Common myeloid progenitor, CD34-positive (primary cell): ENCODE measurements around the gene ATOSA.

Source experiments
- CTCF ChIA-PET: fragments of 350-600 bp; sonication (Branson Sonifier 250); formaldehyde crosslinking; loops from one replicate; lab custom pipeline; 2021; ENCODE audit warnings: antibody characterized with exemption; lab: Charles Lee
- POLR2A ChIA-PET: fragments of 350-600 bp; sonication (Branson Sonifier 250); formaldehyde crosslinking; loops from one replicate; lab custom pipeline; 2021; ENCODE audit warnings: antibody characterized with exemption; lab: Charles Lee
- DNase-seq, 3 donors: peaks; one replicate each; pipeline versions ENCODE4 v3.0.0 to v3.0.0-alpha.2; 2013
- H3K27ac ChIP-seq, 2 experiments: 1 replicate in 1 of 2; 2 replicates in 1 of 2; pipeline ENCODE4 v1.7.0; 2013; ENCODE audit warnings: inconsistent platforms in 2 of 2, low read length in 2 of 2, mild to moderate bottlenecking in 2 of 2, low read depth in 1 of 2, moderate library complexity in 1 of 2; ENCODE audit not compliant: severe bottlenecking in 2 of 2, insufficient read depth in 1 of 2, poor library complexity in 1 of 2
- H3K27me3 ChIP-seq, 5 experiments: replicated peaks in 2 of 5; 1 replicate in 3 of 5; 2 replicates in 2 of 5; pipeline versions ENCODE4 v1.6.1 to v1.7.0; 2013; ENCODE audit warnings: low read length in 4 of 5, mild to moderate bottlenecking in 2 of 5, moderate library complexity in 2 of 5, inconsistent platforms in 1 of 5; ENCODE audit not compliant: insufficient read depth in 5 of 5, control insufficient read depth in 4 of 5
- H3K36me3 ChIP-seq, 4 experiments: 1 replicate in 2 of 4; 2 replicates in 2 of 4; pipeline versions ENCODE4 v1.6.1 to v1.7.0; 2013; ENCODE audit warnings: low read length in 3 of 4, control low read depth in 1 of 4, mild to moderate bottlenecking in 1 of 4; ENCODE audit not compliant: control insufficient read depth in 4 of 4, insufficient read depth in 4 of 4
- H3K4me1 ChIP-seq, 4 experiments: 1 replicate in 3 of 4; 2 replicates in 1 of 4; pipeline versions ENCODE4 v1.6.1 to v1.7.1; 2013; ENCODE audit warnings: low read length in 3 of 4, mild to moderate bottlenecking in 3 of 4, control low read depth in 1 of 4, inconsistent platforms in 1 of 4, moderate library complexity in 1 of 4; ENCODE audit not compliant: control insufficient read depth in 4 of 4, insufficient read depth in 4 of 4; ENCODE audit errors: control extremely low read depth in 1 of 4
- H3K4me3 ChIP-seq, 7 experiments: 1 replicate in 4 of 7; 2 replicates in 3 of 7; pipeline versions ENCODE4 v1.5.1 to v1.7.0; 2013; ENCODE audit warnings: mild to moderate bottlenecking in 7 of 7, low read length in 6 of 7, moderate library complexity in 6 of 7, inconsistent platforms in 2 of 7, low read depth in 2 of 7, control low read depth in 1 of 7; ENCODE audit not compliant: insufficient read depth in 4 of 7, control insufficient read depth in 1 of 7; ENCODE audit errors: extremely low read depth in 1 of 7
- H3K9me3 ChIP-seq, 5 experiments: 1 replicate in 4 of 5; 2 replicates in 1 of 5; pipeline versions ENCODE4 v1.6.1 to v1.7.1; 2013; ENCODE audit warnings: low read length in 4 of 5, mild to moderate bottlenecking in 2 of 5, inconsistent platforms in 1 of 5, low read depth in 1 of 5, moderate library complexity in 1 of 5; ENCODE audit not compliant: control insufficient read depth in 4 of 5, insufficient read depth in 2 of 5; ENCODE audit errors: control extremely low read depth in 1 of 5
- WGBS: methylation state at CpG from one replicate; pipeline ENCODE4 v1.1.5; 2013; ENCODE audit not compliant: insufficient coverage; 5-methylcytosine and 5-hydroxymethylcytosine counted together

The ATOSA gene

DNA sequence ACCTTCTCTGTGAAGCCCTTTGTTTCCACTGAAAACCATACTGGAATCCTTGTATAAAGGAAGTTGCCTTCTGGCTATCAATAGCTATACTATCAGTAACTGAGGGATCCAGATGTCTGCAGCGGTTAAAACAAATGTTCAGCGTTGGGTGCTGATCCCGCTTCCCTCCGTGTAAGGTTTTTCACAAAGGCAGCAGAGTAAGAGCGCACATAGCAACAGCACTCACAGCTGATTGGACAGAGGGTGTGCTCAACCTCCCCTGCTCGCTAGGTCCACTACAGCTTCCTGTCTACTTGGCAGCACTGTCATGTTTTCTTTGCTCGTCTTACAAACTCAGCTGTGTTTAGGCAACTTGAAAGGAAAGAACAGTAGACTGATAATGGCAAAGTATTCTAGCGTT, 27.3 kb downstream of the ATOSA start:
- Histone ChIP-seq H3K4me1 (peaks cover 0 to 5% (median 3%) of the 10 kb centered on the region in 4 experiments), H3K27me3 (no peaks in the 10 kb centered on the region), H3K9me3 (no peaks in the 10 kb centered on the region), H3K27ac (peak overlapping the region in 1 of 2 experiments; percentile 70), H3K4me3 (peak overlapping the region in 4 of 7 experiments; percentile 7 to 63 (median 24)), H3K36me3 (peaks cover 0 to 39% (median 13%) of the 10 kb centered on the region in 4 experiments)
- DNase-seq, result peak; percentile 28 to 80 (median 76)
- CTCF ChIA-PET, result interaction anchor here (0.7 to 1.4 kb wide), 2 partner anchors 46 to 1405 kb away, joined by 3 read pairs; no protein-coding TSS in a partner anchor
- POLR2A ChIA-PET, result interaction anchor here (1.0 kb wide), 1 partner anchor 14 kb away, joined by 3 read pairs; no protein-coding TSS in a partner anchor
- WGBS, result 60% methylated on average over 4 of the region's 8 CpGs

DNA sequence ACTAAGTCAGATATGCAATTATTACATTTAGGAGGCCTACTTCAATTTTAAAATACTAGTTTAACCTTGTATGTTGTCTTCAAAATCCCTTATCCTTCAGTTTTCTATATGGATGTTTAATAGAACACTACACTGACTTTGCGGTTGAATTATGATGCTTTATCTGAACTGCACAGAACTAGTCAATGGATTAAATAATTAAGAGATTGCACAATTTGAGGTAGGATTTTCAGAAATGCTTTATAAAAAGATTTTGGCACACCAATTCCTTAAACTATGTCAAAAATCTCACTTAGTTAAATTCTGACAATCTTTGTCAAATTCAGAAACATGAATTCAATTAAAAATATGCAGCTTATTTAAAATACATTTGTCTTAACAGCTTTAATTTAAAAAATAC, 28.1 kb downstream of the ATOSA start:
- peaks cover 0 to 40% (median 13%) of the 10 kb centered on the region in 4 experiments for H3K36me3 ChIP-seq
- DNase-seq, result no peak
- ChIA-PET POLR2A (interaction anchor here (1.0 kb wide), 1 partner anchor 13 kb away, joined by 3 read pairs; no protein-coding TSS in a partner anchor), CTCF (interaction anchor here (1.0 to 1.4 kb wide), 2 partner anchors 12 to 47 kb away, joined by 3 read pairs; no protein-coding TSS in a partner anchor)
- H3K4me3 ChIP-seq, result peak overlapping the region in 1 of 7 experiments; percentile 63
- WGBS, result no CpG with 5 or more reads among the region's 1 CpG
- no peaks in the 10 kb centered on the region for H3K27me3 ChIP-seq
- H3K27ac ChIP-seq, result peak overlapping the region in 1 of 2 experiments; percentile 70
- no peaks in the 10 kb centered on the region for H3K9me3 ChIP-seq
- peaks cover 0 to 5% (median 3%) of the 10 kb centered on the region in 4 experiments for H3K4me1 ChIP-seq

- POLR2A ChIA-PET, result interaction anchor here (1.0 kb wide), 1 partner anchor 13 kb away, joined by 3 read pairs; no protein-coding TSS in a partner anchor
- Histone ChIP-seq H3K4me3 (no peak overlapping the region), H3K36me3 (peaks cover 3 to 34% (median 9%) of the 10 kb centered on the region in 4 experiments), H3K27me3 (no peaks in the 10 kb centered on the region), H3K9me3 (no peaks in the 10 kb centered on the region), H3K4me1 (peaks cover 0 to 5% (median 3%) of the 10 kb centered on the region in 4 experiments), H3K27ac (no peak overlapping the region)
- DNase-seq, result no peak
- CTCF ChIA-PET, result no interaction called here
These were observed 29.5 kb downstream of the ATOSA start for GRCh38 chr15:52649686-52650085.

GRCh38 chr15:52645916-52646315, 33.3 kb downstream of the ATOSA start:
- no peak for DNase-seq
- Histone ChIP-seq H3K27me3 (no peaks in the 10 kb centered on the region), H3K27ac (no peak overlapping the region), H3K9me3 (no peaks in the 10 kb centered on the region), H3K4me1 (peaks cover 0 to 1% (median 0%) of the 10 kb centered on the region in 4 experiments), H3K4me3 (no peak overlapping the region), H3K36me3 (peaks cover 0 to 21% (median 6%) of the 10 kb centered on the region in 4 experiments)
- ChIA-PET POLR2A (no interaction called here), CTCF (no interaction called here)
- WGBS, result 80% methylated on average over 1 of the region's 2 CpGs

DNA sequence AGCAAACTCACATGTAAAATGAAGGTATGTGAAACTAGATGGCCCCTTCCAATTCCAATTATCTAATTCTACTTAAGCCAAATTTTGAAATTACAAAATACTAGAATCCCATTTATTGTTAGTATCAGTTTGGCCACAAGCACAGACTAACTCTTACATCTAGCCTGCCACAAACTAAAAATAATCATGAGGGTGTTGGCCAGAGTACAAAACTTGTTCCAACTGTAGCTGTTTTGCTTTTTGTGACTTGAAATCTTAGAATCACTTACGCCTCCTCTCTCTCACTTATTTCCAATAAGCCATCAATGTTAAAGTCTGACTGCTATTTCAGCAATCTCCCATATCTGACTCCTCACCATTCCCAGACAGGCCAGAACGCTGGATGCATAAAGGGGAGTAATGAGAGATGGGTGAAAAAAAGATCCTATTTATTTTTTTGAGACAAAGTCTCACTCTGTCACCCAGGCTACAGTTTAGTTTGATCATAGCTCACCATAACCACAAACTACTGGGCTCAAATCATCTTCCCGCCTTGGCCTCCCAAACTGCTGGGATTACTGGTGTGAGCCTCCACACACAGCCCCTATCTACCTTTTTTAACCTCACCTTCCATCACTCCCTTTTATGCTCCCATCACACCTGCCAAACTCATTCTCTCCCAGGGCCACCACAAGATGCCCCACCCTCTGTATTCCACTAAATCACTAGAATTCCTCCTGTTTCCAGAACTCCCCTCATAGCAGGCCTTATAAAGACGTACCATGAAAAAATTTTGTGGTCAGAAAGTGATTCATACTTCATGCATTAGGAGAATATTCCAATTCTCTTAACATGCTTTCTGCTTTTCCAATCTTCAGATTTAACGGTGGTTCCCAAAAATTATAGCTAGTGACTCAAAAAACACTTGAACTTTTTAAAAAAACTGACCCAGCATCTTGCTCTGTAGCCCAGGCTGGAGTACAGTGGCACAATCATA, 36.5 kb downstream of the ATOSA start:
- H3K4me3 ChIP-seq, result no peak overlapping the region
- POLR2A ChIA-PET, result interaction anchor here (1.0 kb wide), 1 partner anchor 46 kb away, joined by 3 read pairs; no protein-coding TSS in a partner anchor
- WGBS, result 95% methylated on average over 3 of the region's 5 CpGs

GRCh38 chr15:52636459-52636858, 42.7 kb downstream of the ATOSA start:
- ChIA-PET POLR2A (no interaction called here), CTCF (no interaction called here)
- Histone ChIP-seq H3K36me3 (peaks cover 3 to 27% (median 11%) of the 10 kb centered on the region in 4 experiments), H3K9me3 (no peaks in the 10 kb centered on the region), H3K27me3 (no peaks in the 10 kb centered on the region), H3K27ac (no peak overlapping the region), H3K4me3 (no peak overlapping the region), H3K4me1 (no peaks in the 10 kb centered on the region)
- WGBS, result 100% methylated on average over 1 of the region's 2 CpGs
- no peak for DNase-seq

More for the DNA sequence above, 36.5 kb downstream of the ATOSA start:
- DNase-seq, result no peak
- CTCF ChIA-PET, result no interaction called here
- Histone ChIP-seq H3K36me3 (peaks cover 0 to 27% (median 6%) of the 10 kb centered on the region in 4 experiments), H3K9me3 (no peaks in the 10 kb centered on the region), H3K27ac (no peak overlapping the region), H3K4me1 (peaks cover 0 to 1% (median 0%) of the 10 kb centered on the region in 4 experiments), H3K27me3 (no peaks in the 10 kb centered on the region)
